GM19467 (cell line): ENCODE measurements around the gene IL4R.
A peak's percentile ranks its signal among the peaks of the same experiment; 100 is the strongest.
"Not testable (repeated sequence)": the region's sequence is repeated elsewhere in the genome, so short reads cannot be mapped to it uniquely, and the experiment has no call there.

Source experiments
- ATAC-seq: cut with Tn5 transposase; IDR thresholded peaks from one replicate; pipeline ENCODE4 v1.9.1; 2021; ENCODE audit warnings: mild to moderate bottlenecking, moderate library complexity; ENCODE audit not compliant: unreplicated experiment

The IL4R gene

DNA sequence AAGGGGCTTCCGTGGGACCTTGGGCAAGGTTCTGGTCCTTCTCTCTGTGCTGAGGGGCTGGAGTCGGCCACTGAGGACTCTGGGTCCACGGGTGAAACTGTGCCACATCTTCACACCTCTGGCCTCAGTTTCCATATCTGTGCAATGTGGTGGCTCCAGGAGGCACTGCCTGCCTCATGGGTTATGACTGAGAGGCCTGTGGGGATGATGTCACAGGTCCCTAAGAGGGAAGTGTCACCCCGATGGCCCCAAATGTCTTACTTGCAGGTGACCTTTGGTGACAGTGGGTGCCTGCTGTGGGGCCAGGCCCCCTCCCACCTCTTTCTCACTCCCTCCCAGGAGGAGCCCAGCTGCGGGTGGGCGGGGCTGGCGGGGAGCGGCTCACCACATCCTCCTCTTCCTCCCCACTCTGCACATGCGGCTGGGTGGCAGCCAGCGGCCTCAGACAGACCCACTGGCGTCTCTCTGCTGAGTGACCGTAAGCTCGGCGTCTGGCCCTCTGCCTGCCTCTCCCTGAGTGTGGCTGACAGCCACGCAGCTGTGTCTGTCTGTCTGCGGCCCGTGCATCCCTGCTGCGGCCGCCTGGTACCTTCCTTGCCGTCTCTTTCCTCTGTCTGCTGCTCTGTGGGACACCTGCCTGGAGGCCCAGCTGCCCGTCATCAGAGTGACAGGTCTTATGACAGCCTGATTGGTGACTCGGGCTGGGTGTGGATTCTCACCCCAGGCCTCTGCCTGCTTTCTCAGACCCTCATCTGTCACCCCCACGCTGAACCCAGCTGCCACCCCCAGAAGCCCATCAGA is 88.2 kb downstream of the IL4R start, which contains the start of gene IL21R:
TSS of gene IL21R (plus strand) at position 407 of the 801 bp plus-strand sequence. CDS start 27,898 bp downstream, outside the sequence.
- ATAC-seq = peak; percentile 49

DNA sequence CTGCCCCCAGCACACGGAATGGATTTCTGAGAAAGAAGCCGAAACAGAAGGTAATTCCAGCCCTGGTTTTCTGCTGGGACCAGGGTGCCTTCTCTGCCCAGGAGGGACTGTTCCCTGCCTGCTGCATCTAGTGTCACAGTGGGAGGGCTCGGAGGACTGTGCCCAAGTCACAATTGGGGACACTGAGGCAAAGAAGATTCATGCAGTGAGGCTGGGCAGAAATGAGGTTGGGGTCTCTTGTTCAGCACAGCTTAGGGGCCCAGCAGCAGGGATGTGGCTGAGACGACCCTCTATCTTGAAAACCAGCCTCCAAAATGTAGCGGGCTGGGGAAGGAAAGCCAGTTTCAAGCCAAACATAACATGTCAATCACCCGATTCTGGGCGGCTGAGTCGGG is 88.8 kb downstream of the IL4R start:
- no peak for ATAC-seq

DNA sequence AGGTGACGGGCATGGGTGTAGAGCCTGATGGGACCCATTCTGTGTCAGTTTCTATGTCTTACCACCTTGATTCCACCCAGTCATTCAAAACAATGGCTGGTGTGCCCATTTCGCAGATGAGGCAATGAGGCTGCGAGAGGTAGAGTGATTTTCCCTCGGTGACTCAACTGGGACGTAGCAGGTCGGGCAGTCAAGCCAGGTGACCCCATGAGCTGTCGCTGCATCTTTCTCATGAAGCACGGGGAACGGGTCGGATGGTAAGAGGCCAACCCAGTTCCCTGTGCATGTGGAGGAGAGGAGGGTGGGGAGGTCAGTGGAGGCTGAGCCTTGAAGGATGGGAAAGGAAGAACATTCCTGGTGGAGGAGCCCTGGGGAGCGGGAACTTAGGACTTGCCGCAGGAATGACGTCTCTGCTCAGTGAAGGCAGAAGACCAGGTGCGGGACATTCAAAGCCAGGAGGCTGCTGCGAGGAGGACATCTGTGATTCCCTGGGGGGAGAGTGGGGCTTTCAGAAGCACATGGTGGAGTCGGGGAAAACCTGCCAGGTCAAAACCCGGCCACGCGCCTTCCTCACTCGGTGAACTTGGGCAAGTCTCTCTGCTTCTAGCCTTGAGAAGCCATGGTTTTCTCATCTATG is 89.3 kb downstream of the IL4R start:
- no peak for ATAC-seq

DNA sequence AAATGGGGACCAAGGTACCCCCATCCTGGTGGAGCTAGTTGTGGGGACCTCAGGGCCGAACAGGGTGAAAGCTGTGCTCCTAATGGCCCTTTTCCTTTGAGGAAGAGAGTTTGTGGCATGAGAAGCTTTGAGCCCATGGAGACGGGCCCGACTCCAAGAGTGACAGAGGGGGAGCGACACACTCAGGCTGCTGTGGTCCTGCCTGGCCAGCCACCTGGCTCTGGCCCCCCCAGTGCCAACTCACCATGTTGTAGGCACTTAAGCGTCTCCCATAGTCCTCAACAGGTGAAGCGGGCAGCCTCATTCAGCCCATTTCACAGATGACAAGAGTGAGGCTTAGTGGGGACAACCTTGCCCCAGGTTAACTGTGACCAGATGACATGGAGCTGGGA is 89.8 kb downstream of the IL4R start:
- ATAC-seq = no peak

DNA sequence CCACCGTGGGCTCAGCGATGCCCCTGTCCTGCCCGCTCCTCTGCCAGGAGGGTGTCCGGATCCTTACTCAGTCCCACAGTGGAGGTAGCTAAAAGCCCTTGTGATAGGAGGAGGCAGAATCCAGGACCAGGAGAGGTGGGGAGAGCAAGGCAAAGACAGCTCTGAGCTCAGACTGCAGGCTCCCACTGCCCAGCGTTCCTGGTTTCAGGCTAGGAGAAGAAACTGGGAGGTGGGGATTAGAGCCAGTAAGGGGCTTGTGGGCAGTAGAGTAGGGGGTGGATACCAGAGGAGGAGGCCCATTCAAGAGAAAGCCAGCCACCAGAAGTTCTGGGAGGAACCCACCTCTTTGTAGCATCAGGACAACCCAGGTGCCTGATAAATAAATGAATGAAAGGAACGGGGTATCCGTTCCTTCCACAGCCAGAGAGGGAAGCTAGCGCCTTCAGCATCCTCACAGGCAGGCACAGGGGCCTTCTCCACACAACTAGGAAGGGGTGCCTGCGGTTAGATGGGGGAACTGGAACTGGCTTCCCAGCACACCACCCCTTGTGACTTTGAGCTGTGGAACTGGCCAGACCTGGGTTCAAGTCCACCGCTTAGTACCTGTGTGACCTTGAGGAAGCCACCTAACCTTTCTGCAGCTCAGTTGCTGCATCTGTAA is 90.5 kb downstream of the IL4R start:
- ATAC-seq = no peak

DNA sequence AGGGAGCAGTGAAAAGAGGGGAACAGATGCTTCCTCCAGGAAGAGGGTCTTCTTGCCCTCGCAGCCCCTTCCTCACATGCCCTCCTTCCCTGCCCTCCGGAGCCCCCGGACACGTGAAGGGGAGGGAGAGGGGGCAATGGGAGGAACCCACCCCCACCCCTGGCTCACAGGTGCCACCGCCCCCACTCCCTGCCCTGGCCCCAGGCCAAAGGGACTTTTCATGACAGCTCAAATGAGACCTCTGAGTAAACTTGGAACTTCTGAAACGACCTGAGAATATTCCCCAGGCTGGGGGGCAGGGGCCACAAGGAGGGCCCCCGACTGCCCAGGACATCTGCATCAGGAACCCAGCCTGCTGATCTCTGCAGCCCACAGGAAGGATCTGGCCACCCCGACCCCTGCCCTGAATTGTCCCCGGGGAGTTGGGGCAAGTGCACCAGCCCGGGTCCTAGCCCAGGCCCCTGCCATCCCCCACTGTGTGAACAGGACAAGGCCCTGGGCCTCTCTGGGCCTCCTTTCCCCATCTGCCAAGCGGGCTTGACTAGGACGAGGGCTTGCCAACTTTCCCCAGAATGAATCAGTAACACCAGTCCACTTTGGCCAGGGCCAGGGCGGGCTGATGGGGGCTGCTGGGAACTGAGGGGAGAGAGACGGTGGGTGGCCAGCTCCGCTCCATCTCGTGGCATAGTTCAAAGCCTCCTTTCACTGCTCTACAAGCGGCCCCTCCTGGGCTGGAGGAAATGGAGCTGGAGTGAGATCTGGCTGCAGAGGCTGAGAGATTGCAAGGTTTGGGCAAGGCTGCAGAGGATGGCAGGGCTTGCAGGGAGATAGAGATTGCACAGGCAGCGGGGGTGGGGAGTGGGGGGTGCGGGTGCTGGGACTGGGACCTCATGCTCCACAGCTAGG is 92.0 kb downstream of the IL4R start:
- no peak for ATAC-seq

DNA sequence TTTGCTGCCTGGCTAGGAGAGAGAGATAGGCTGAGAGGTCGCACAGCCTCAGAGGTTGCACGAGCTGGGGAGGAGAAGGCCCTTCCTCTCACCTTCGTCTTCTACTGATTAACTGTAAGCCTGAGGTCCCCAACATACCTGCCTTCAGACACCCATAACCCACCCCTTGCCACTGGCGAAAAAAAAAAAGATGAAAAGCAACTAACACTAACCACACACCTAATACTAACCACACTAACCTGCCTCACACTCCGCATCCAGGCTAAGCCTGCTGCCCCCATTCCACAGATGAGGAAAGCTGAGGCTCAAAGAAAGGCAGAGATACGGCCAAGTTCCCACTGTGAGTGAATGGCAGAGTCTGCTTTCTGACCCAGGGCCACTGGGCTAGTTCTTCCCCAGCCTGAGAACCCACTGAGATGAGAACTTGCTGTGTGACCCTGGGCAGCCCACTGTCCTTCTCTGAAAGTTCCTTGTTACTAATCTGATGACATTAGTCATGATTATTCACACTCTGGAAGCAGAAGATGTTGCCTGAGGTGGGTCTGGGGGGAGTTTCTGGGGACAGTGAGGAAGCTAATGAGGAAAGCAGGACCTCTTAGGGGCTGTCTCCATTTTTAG is 92.8 kb downstream of the IL4R start:
- no peak for ATAC-seq

DNA sequence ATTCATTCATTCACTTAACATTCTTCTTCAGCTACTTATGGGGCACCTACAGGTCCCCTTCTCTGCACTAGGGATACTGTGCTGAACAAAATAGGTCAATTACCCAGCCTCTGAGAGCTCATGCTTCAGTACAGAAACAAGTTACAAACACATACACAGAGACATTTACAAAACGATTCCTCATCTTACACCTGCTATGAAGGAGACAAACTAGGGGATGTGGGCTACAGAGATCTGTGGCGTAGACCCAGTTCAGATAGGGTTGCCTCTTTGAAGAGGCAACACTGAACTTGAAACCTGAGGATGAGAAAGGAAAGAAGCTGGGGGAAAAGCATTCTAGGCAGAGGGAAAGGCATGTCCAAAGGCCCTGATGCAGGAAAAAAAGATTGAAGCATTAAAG is 93.4 kb downstream of the IL4R start:
- no peak for ATAC-seq

DNA sequence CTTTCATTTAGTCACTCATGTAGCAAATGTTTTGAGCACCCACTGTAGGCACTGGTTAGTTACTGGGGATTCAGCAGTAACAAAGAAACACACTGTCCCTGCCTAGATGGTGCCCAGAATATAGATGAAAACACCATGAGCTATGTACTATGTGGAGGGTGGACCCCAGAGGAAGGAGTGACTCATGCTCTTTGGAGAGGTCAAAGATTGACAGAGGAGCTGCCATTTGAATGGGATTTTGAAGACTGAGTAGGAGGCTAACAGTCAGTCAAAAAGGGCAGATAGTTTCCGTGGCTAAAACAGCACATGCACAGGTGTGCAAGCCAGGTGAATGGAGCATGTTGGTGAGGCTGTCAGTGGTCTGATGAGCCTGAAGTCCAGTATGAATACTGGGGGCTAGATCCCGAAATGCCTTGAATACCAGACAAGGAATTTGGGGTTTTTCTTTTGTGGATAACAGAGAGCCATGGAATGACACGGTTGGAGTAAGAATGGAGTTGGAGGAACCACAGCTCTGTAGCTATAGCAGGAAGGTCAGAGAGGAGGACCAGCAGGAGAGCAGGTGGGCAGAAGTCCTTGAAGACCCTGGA is 94.3 kb downstream of the IL4R start:
- peak; percentile 37 for ATAC-seq

DNA sequence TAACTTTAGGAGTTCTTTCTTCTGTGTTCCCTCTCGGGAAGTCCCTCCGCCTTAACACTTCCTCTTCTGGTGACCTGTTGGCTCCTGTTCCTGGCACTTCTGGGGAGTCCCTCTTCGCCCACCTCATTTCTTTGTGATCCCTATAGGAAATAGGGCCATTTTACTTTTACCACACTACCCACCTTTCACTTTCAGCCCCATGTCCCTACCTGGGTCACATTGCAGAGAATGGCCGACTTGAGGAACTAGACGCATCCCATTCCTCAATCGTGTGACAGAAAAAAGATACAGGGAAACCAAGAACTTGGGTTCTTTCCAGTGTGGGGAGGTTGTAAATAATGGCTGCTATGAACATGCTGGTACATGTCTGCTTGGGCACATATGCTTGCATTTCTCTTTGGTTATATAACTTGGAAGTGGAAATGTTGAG is 94.8 kb downstream of the IL4R start:
- ATAC-seq = no peak

DNA sequence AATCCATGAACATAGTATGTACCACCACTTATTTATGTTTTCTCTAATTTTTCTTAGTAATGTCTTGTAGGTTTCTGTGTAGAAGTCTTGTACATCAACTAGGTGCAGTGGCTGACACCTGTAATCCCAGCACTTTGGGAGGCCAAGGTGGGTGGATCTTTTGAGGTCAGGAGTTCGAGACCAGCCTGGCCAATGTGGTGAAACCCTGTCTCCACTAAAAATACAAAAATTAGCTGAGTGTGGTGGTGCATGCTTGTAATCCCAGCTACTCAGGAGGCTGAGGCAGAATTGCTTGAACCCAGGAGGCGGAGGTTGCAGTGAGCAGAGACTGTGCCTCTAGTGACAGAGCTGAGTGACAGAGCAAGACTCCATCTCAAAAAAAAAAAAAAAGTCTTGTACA is 96.2 kb downstream of the IL4R start:
- not testable (repeated sequence) for ATAC-seq

DNA sequence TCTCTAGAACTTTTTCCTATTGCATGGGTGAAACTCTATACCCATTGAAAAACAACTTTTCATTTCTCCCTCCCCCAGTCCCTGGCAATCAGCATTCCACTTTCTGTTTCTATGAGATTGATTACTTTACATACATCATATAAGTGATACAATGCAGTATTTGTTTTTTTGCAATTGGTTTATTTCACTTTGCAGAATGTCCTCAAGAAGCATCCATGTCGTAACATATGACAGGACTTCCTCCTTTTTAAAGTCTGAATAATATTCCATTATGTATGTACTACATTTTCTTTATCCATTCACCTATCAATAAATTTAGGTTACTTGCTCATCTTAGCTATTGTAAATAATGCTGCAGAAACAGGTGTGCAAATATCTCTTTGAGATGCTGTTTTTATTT is 97.0 kb downstream of the IL4R start:
- no peak for ATAC-seq

DNA sequence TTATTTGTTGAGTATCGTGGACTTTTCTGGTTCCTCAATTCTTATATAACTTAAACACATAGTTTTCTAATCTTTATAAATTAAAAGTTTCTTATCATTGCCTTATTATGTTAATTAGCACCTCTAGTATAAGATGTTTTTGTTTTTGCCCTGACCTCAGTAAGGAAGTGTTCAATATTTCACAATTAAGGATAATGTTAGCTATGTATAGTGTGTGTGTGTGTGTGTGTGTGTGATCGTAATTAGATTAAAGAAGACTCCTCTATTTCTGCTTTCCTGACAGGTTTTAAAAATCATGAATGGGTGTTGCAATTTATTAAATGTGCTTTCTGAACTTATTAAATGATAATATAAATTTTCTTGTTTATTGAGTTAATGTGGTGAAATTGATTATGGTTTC is 100.2 kb downstream of the IL4R start:
- no peak for ATAC-seq
